Calu3 (cell line): ENCODE results near the gene ACER1. TPM values are rescaled to one million over a fixed set of nuclear protein-coding genes. Genes with fewer than 3 reads are reported as not detected.
A peak's percentile ranks its signal among the peaks of the same experiment; 100 is the strongest.
"Not testable (repeated sequence)": the region's sequence is repeated elsewhere in the genome, so short reads cannot be mapped to it uniquely, and the experiment has no call there.

Experiments used
- BruUV-seq: library from RNA; stranded (reverse); fragments of 400-500 nt; replicated peaks from 2 replicates; lab custom pipeline; 2021; lab: Mats Ljungman, UMichigan
- CTCF ChIA-PET: fragments of 300-600 bp; sonication (Branson Sonifier 250); formaldehyde crosslinking; loops from one replicate; lab custom pipeline; 2022; ENCODE audit warnings: antibody characterized with exemption; lab: Charles Lee
- DNase-seq: peaks from one replicate; pipeline ENCODE4 v3.0.0; 2022
- H3K27ac Mint-ChIP-seq: one replicate; pipeline ENCODE4 v1.8.0; 2022; ENCODE audit warnings: mixed read lengths; ENCODE audit not compliant: unreplicated experiment
- H3K27me3 Mint-ChIP-seq: one replicate; pipeline ENCODE4 v1.8.0; 2022; ENCODE audit warnings: mixed read lengths; ENCODE audit not compliant: unreplicated experiment
- H3K36me3 Mint-ChIP-seq: one replicate; pipeline ENCODE4 v1.8.0; 2022; ENCODE audit warnings: mild to moderate bottlenecking, moderate library complexity, mixed read lengths; ENCODE audit not compliant: insufficient read depth, unreplicated experiment
- H3K4me1 Mint-ChIP-seq: one replicate; pipeline ENCODE4 v1.8.0; 2022; ENCODE audit warnings: mild to moderate bottlenecking, low read depth, mixed read lengths; ENCODE audit not compliant: unreplicated experiment
- H3K4me3 Mint-ChIP-seq: one replicate; pipeline ENCODE4 v1.8.0; 2022; ENCODE audit warnings: mild to moderate bottlenecking, low read depth, moderate library complexity, mixed read lengths; ENCODE audit not compliant: unreplicated experiment
- H3K9me3 Mint-ChIP-seq: one replicate; pipeline ENCODE4 v1.8.0; 2022; ENCODE audit warnings: low read depth, mixed read lengths; ENCODE audit not compliant: unreplicated experiment
- intact Hi-C: fragments of 100-400 bp; cut with micrococcal nuclease; formaldehyde crosslinking; loops from one replicate; pipeline ENCODE4 v1.10.0; 2022; ENCODE audit not compliant: unreplicated experiment
- total RNA-seq: library from RNA; stranded (reverse); gene quantifications from 2 replicates; pipeline ENCODE4 v1.2.3, GENCODE V29; 2022
- TF ChIP-seq, protein P1 (sequence below): fragments of 200-600 bp; IDR thresholded peaks from one replicate; pipeline ENCODE4 v1.8.0; 2022; ENCODE audit warnings: antibody characterized with exemption; ENCODE audit not compliant: unreplicated experiment

Gene ACER1
- total RNA-seq, 1 experiment from 2014 or later = not detected

DNA sequence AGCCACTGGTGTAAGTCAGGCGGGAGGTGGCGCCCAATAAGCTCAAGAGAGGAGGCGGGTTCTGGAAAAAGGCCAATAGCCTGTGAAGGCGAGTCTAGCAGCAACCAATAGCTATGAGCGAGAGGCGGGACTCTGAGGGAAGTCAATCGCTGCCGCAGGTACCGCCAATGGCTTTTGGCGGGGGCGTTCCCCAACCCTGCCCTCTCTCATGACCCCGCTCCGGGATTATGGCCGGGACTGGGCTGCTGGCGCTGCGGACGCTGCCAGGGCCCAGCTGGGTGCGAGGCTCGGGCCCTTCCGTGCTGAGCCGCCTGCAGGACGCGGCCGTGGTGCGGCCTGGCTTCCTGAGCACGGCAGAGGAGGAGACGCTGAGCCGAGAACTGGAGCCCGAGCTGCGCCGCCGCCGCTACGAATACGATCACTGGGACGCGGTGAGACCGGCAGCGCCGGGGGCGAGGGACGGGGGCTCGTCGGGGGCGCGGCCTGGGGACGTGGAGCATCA, 39.2 kb upstream of the ACER1 start, which contains the start of gene ALKBH7:
TSS of gene ALKBH7 (plus strand) at position 201 of the 502 bp plus-strand sequence. CDS start at position 228, 27 bp downstream.
- Mint-ChIP-seq H3K27me3 (no peaks in the 10 kb centered on the region), H3K4me3 (peak within 1 kb of the TSS; percentile 88), H3K4me1 (no peaks in the 10 kb centered on the region), H3K9me3 (no peaks in the 10 kb centered on the region), H3K27ac (peak within 1 kb of the TSS; percentile 94), H3K36me3 (peaks cover 33% of the 10 kb centered on the region)
- TF ChIP-seq, protein P1, sequence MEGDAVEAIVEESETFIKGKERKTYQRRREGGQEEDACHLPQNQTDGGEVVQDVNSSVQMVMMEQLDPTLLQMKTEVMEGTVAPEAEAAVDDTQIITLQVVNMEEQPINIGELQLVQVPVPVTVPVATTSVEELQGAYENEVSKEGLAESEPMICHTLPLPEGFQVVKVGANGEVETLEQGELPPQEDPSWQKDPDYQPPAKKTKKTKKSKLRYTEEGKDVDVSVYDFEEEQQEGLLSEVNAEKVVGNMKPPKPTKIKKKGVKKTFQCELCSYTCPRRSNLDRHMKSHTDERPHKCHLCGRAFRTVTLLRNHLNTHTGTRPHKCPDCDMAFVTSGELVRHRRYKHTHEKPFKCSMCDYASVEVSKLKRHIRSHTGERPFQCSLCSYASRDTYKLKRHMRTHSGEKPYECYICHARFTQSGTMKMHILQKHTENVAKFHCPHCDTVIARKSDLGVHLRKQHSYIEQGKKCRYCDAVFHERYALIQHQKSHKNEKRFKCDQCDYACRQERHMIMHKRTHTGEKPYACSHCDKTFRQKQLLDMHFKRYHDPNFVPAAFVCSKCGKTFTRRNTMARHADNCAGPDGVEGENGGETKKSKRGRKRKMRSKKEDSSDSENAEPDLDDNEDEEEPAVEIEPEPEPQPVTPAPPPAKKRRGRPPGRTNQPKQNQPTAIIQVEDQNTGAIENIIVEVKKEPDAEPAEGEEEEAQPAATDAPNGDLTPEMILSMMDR = no peak
- BruUV-seq = no TSS peak
- intact Hi-C loops = no loop called here
- CTCF ChIA-PET = interaction anchor here (0.6 to 0.9 kb wide), 6 partner anchors 9 to 215 kb away, joined by 3 to 14 read pairs (median 4); partner anchors contain the start of gene CLPP
- peak; percentile 94 for DNase-seq

GRCh38 chr19:6364353-6364752, 30.9 kb upstream of the ACER1 start:
- Mint-ChIP-seq H3K4me1 (no peaks in the 10 kb centered on the region), H3K4me3 (no peak overlapping the region), H3K36me3 (peaks cover 47% of the 10 kb centered on the region), H3K27ac (no peak overlapping the region), H3K9me3 (no peaks in the 10 kb centered on the region), H3K27me3 (no peaks in the 10 kb centered on the region)
- intact Hi-C loops = no loop called here
- TF ChIP-seq, protein P1 = no peak
- BruUV-seq = no TSS peak
- no peak for DNase-seq
- CTCF ChIA-PET = interaction anchor here (1.2 kb wide), 1 partner anchor 8 kb away, joined by 3 read pairs; the partner anchor contains the start of gene ALKBH7

DNA sequence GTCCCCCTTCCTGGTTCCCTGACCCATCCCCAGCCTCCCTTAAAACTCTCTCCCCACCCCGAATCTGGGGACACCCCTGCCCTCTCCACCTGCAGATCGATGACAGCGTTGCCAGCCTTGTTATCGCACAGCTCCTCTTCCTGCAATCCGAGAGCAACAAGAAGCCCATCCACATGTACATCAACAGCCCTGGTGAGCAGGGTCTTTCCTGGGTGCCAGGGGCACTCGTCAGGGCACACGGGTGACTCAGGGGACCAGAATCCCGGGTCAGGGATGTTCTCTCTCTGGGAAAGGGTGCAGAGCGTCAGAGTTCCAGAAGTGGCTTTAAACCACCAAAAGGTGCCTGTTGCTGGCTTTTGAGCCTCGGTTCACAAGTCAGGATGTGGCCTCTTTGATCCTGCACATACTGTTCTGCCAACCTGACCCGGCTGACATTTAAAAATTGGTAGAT, 29.0 kb upstream of the ACER1 start:
- Mint-ChIP-seq H3K9me3 (no peaks in the 10 kb centered on the region), H3K4me1 (peaks cover 7% of the 10 kb centered on the region), H3K27me3 (no peaks in the 10 kb centered on the region), H3K36me3 (peaks cover 41% of the 10 kb centered on the region), H3K27ac (peak overlapping the region; percentile 58), H3K4me3 (peak overlapping the region; percentile 79)
- DNase-seq = no peak
- CTCF ChIA-PET = no interaction called here
- TF ChIP-seq, protein P1 = no peak
- BruUV-seq = no TSS peak
- intact Hi-C loops = no loop called here

DNA sequence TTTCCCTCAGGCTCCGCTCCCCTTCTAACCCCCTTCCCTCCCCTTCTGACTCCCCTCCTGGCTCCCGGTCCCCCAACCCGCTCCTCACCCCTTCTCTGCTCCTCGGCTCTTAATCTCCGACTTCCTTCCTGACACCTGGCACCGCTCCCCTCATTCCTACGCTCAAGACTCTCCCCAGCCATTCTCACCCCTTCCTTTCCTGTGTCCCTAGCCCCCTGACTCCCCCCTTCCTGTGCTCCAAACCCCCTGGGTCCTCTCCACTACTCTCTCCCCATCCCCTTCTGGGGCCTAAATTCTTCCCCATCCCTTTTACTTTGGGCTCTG, 28.6 kb upstream of the ACER1 start:
- H3K27ac Mint-ChIP-seq = peak overlapping the region; percentile 58
- H3K4me1 Mint-ChIP-seq = peaks cover 9% of the 10 kb centered on the region
- no peak for DNase-seq
- BruUV-seq = no TSS peak
- CTCF ChIA-PET = no interaction called here
- H3K27me3 Mint-ChIP-seq = no peaks in the 10 kb centered on the region
- H3K4me3 Mint-ChIP-seq = peak overlapping the region; percentile 79
- intact Hi-C loops = no loop called here
- H3K36me3 Mint-ChIP-seq = peaks cover 41% of the 10 kb centered on the region
- TF ChIP-seq, protein P1 = no peak
- no peaks in the 10 kb centered on the region for H3K9me3 Mint-ChIP-seq

GRCh38 chr19:6360857-6361216, 27.4 kb upstream of the ACER1 start:
- peak overlapping the region; percentile 79 for H3K4me3 Mint-ChIP-seq
- H3K4me1 Mint-ChIP-seq, BruUV-seq, DNase-seq, H3K27me3 Mint-ChIP-seq, H3K9me3 Mint-ChIP-seq, H3K27ac Mint-ChIP-seq, intact Hi-C loops: not testable (repeated sequence)
- CTCF ChIA-PET = interaction anchor here (1.0 kb wide), 1 partner anchor 12 kb away, joined by 14 read pairs; the partner anchor contains the start of gene ALKBH7
- peaks cover 35% of the 10 kb centered on the region for H3K36me3 Mint-ChIP-seq

DNA sequence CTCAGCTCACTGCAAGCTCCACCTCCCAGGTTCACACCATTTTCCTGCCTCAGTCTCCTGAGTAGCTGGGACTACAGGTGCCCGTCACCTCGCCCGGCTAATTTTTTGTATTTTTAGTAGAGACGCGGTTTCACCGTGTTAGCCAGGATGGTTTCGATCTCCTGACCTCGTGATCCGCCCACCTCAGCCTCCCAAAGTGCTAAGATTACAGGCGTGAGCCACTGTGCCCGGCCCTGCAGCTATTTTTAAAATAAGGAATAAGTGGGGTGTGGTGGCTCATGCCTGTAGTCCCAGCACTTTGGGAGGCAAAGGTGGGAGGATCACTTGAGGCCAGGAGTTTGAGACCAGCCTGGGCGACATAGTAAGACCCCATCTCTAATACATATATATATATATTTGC, 27.0 kb upstream of the ACER1 start:
- CTCF ChIA-PET, H3K4me3 Mint-ChIP-seq, H3K27me3 Mint-ChIP-seq, H3K4me1 Mint-ChIP-seq, intact Hi-C loops, DNase-seq, H3K9me3 Mint-ChIP-seq, H3K27ac Mint-ChIP-seq, BruUV-seq: not testable (repeated sequence)
- peaks cover 31% of the 10 kb centered on the region for H3K36me3 Mint-ChIP-seq
